GM21390 (cell line): ENCODE measurements around the gene DNM3.

ENCODE experiments used
- ATAC-seq: cut with Tn5 transposase; IDR thresholded peaks from one replicate; pipeline ENCODE4 v1.9.1; 2021; ENCODE audit not compliant: unreplicated experiment

DNM3 gene

DNA sequence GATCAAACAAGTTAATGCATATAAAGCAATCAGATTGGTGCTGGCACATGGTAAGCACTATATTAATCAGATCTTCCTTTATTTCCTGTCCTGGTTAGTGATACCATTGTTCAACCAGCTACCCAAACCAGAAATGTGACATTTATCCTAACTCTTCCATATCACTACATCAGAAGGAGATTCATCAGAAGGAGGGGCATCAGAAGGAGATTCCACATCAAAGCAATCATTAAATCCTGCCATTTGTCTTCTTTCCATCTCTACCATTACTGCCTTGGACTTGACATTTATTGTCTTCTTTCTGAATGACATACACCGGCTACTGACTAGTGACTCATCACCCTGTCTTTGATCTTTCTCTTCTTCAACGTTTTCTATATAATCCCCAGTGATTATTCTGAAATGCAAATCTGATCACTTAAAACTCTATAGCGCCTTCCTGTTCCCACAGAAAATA, 75.0 kb downstream of the DNM3 start:
- no peak for ATAC-seq

- no peak for ATAC-seq
Observed at GRCh38 chr1:171917331-171917730, 76.0 kb downstream of the DNM3 start.

- ATAC-seq = no peak
Observed at GRCh38 chr1:171919891-171920887, 78.9 kb downstream of the DNM3 start.

DNA sequence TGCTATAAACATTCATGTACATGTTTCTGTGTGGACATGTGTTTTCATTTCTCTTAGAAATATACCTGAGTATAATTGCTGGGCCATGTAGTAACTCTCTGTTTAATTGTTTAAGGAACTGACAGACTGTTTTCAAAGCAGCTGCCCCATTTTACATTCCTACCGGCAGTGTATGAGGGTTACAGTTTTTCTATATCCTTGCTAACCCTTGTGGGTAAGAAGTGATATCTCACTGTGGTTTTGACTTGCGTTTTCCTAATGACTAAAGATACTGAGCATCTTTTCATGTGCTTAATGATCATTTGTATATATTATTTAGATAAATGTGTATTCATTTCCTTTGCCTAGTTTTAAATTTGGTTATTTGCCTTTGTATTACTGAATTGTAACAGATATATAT, 81.7 kb downstream of the DNM3 start:
- no peak for ATAC-seq

DNA sequence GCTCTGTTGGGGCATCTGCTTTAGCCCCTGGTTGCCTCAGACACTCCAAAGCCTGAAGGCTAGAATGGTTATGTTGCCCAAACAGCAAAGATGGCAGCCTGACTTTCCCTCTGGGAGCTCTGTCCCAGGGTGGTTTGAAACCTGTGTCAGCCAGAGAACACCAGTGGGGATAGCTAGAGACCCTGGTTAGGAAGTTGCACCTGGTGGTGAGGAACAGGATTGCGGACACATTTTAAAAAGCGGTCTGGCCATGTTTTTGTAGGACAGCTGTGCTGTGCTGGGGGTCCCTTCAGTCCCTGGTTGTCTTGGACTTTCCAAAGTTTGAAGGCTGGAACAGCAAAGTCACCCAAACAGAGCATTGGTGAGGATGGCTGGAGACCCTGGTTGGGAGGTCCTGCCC, 87.8 kb downstream of the DNM3 start:
- no peak for ATAC-seq

GRCh38 chr1:171931752-171932151, 90.5 kb downstream of the DNM3 start:
- no peak for ATAC-seq

DNA sequence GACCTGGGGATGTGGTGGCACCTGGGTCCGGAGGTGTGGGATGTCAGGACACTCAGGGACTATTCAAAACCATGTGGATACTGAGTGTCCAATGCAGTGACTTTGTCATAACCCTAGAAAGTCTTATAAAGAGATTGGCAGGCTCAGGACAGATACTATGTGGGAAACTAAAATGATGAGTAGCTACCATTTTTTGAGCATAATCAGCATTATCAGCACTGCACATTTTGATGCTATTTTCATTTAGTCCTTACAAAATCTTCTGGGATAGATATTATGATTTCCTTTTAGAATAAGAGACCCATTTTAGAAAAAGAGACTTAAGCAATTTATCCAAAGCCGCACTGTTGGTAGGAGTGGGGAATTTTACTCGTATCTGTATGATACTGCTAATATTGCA, 93.4 kb downstream of the DNM3 start:
- ATAC-seq = no peak

DNA sequence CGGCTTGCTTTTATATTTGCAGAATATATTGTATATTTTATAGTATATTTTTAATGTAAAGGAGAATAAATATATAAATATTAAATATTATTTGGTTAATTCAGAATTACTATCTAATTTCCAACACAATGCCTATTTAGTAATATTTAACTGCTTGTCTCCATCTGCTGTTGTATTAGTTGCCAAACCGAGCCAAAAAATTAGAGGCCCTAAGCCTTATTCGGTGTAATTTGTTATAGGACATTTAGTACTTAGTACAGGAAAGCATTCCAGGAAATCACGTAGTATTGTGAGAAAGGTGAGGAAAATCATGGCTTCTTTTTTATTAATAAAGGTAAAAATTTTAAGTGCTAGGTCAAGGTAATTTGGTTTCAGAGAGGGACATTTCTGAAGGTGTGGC, 93.8 kb downstream of the DNM3 start:
- ATAC-seq = no peak

DNA sequence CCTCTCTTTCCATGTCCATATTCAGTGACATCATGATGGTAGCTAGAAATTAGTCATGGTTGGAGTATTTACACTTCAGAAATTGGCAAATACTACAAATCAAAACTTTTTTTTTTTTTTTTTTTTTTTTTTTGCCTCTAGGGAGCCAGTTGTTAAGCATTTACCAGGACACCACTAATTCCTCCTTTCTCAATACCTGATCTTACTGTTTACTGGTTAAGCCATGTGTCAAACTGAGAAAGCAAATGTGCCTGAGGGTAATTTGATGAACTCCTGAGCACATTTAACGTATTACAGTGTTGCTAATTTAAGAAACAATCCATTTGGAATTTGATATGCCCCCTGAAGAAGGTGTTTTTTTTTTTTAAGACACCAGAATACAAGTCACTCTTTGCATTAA, 94.4 kb downstream of the DNM3 start:
- no peak for ATAC-seq

GRCh38 chr1:171937938-171938337, 96.6 kb downstream of the DNM3 start:
- no peak for ATAC-seq

- no peak for ATAC-seq
Observed at GRCh38 chr1:171939740-171940139, 98.4 kb downstream of the DNM3 start.

DNA sequence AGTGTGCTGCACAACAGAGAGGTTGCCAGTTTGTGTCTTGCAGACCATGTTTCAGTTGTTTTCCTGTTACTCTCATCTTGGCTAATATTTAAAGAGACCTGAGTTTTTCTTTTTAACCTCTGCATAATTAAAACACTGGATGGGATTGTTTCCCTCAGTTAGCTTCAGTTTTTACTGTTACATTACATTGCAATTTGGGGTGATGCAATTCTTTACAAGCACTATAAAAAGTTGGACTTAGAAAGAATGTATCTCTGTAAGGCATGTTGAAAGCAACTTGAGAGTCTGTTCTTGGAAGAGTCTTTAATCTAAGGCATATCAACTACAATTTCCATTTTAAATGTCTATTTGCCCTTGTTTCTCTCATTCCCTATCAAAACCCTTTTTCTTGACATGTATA, 99.1 kb downstream of the DNM3 start:
- no peak for ATAC-seq

DNA sequence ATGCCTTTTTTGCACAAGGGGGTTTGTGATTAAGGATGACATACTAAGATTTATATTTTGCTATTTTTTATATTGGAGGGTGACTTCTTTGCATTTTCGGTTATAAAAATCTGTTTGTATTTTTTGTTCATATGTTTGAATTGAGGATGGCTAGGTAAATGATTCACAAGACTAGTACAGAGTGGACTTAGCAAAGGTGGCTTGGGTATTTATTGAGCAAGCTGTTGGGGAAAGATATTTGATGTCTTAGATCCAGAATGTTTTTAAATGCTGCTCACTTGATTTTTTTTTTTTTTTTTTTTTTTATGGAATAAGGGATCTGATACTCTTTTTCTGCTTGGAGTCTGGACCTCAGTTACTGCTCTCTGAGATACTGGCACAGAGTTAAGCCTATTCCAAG, 100.6 kb downstream of the DNM3 start:
- no peak for ATAC-seq

DNA sequence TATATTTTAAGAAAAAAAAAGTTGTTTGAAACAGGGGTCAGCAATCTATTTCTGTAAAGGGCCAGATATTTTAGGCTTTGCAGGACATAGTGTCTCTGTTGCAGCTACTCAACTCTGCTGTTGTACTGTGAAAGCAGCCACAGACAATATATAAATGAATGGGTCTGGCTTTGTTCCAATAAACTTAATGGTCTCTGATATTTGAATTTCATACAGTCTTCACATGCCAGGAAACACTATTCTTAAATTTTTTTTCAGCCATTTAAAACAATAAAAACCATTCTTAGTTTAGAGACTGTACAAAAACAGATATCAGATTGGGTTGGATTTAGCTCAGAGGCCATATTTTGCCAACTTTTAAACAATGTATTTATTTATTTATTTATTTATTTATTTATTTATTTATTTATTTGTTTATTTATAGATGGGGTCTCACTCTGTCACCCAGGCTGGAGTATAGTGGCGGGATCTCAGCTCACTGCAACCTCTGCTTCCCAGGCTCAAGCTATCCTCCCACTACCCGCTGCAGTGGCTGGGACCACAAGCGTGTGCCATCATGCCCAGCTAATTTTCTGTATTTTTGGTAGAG, 102.8 kb downstream of the DNM3 start:
- no peak for ATAC-seq

GRCh38 chr1:171948511-171948910, 107.2 kb downstream of the DNM3 start:
- ATAC-seq = no peak

GRCh38 chr1:171949316-171949715, 108.0 kb downstream of the DNM3 start:
- ATAC-seq = no peak

DNA sequence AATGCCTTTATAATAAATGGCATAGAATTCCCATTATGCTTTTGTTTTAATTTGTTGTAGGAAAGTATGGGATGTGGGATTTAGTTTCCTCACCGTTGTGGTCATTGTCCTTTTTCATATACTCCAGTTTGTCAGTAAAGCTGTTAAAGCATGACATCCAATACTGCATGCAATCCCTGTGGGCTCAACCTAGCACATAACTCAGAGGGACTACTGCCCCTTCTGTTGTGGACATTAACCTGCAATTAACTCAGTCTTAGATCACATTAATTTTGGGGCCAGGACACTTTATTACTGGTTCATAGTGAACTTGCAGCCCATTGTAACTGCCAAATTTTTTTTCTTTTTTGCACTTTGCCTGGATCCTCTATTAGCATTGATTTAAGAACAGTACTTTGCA, 112.5 kb downstream of the DNM3 start:
- no peak for ATAC-seq

DNA sequence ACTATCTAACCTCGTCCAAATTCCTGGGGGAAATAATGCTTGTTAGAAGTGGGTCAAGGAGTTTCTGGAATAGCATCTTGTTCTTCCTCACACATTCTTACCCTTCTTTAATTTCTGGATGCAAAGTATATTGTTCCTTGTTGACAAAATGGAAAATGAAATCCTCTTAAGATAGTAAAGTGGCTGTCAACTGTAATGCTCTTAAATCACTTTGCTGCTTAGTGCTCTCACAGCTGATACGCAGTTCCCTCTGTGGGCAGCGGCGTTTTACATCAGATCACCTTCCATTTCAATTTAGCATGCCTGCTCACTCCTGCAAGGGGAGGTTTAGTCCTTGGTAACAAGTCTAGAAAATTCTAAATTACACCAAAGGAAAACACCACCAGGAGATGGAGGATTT, 113.1 kb downstream of the DNM3 start:
- no peak for ATAC-seq

DNA sequence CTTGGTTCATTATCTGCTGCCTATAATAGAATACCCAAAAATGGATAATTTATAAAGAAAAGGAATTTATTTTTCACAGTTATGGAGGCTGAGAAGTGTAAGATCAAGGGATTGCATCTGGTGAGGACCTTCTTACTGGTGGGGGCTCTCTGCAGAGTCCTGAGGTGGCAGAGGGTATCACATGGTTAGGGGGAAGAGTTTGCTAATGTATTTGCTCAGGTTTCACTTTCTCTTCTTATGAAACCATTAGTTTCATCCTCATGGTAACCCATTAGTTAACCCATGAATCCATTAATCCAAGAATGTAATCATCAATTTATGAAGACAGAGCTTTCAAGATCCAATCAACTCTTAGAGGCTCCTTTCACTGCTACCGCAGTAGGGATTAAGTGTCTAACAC, 120.6 kb downstream of the DNM3 start:
- ATAC-seq = peak; percentile 57

DNA sequence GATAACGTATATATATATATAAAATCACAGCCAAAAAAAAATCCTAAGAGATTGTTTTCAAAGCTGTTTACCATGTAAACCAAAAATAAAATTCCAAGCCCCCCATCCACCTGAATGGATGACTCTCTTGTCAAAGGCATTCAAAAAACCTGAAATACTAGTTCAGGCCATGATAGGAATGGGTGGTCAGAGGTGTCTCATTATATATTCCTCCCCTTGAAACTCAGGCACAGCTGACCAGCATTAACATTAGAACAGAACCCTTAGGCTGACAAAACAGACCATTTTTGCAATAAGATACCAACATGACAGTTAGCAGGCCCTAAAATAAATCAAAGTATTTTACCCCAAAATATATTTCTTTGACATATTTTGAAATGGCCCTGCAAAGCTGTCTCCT, 122.5 kb downstream of the DNM3 start:
- ATAC-seq = no peak

- ATAC-seq = no peak
Observed at GRCh38 chr1:171965777-171966176, 124.5 kb downstream of the DNM3 start.

DNA sequence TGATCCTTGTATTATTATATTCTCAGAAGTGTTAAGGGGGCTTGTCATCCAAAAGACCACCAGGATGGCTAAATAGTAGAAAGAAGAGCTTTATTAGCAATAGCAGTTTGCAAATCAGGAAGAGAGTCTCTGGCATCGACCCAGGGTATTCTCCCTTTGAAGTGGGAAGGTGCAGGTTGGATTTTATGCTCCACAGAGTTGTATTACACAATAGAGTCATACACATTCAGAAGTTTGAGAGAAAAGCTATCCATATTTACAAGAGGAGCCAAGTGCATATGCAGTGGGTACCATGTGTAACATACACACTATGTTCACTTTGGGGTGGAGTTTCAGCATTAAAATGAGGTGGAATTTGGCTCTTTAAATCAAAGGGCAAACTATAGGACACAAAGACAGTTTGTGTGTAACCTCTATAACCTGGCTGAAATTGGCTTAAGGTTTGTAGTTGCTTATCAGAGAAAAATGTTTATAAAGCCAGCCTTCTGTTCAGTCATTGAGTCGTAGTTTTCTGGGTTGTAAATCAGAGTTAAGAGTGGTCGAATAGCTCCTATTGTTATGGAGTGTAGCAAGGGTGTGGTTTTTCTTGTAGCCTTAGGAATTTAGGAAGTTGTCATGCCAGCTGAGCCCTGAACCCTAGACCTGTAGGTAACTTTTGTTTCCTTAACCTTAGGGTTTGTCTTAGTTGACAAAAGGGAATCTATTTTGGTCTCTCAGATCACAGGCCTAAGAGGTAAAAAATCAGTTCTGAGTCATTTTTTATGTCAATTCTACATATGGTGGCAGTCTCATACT, 125.3 kb downstream of the DNM3 start:
- ATAC-seq = no peak
